HG03097 (cell line): Measurements from ENCODE around the gene MRI1.
"Not testable (repeated sequence)": the region's sequence is repeated elsewhere in the genome, so short reads cannot be mapped to it uniquely, and the experiment has no call there.

Experiments
- ATAC-seq: cut with Tn5 transposase; IDR thresholded peaks from one replicate; pipeline ENCODE4 v1.9.1; 2021; ENCODE audit not compliant: unreplicated experiment, low FRiP score

Gene MRI1

DNA sequence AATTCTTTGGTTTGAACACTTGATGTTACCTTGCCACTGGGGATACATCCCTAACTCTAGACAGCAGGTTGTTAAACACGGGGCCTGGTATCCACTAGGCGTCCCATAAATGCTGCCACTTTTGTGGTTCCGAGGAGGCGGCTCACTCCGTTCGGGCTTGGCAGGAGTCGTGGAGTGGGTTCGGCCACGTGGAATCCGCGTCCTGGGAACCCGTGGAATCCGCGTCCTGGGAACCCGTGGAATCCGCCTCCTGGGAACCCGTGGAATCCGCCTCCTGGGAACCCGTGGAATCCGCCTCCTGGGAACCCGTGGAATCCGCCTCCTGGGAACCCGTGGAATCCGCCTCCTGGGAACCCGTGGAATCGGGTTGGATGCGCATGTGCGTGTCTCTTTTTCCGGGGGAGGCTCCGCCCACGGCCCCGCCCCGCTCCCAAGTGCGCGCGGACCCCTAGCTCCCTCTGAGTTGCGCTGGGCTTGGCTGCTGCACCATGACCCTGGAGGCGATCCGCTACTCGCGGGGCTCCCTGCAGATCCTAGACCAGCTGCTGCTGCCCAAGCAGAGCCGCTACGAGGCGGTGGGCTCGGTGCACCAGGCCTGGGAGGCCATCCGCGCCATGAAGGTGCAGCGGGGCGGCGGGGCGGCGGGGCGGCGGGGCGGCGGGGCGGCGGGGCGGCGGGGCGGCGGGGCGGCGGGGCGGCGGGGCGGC lies at the start of gene MRI1:
MRI1 (plus strand) TSS at position 422 of the 707 bp plus-strand sequence; CDS start at position 489, 67 bp downstream.
- no peak for ATAC-seq

DNA sequence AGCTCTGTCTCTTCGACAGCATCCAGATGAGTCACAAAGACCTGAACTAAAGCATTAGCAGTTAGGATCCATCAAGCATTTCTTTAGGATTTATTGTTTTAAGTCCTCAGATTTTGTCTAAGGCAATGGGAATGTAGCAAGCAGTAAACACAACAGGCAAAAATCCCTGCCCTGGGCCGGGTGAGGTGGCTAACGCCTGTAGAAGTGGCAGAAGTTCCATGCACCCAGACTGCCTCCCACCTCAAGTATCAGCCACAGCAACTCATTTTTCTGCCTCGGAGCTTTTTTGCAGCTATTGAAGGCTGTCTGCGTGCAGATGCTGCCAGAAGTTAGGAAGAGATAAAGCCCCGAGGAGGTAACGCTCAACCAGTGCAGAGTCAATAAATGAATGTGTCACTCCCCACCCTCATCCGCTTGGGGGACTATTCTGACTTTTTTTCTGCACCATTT lies 47.1 kb upstream of the MRI1 start:
- no peak for ATAC-seq

DNA sequence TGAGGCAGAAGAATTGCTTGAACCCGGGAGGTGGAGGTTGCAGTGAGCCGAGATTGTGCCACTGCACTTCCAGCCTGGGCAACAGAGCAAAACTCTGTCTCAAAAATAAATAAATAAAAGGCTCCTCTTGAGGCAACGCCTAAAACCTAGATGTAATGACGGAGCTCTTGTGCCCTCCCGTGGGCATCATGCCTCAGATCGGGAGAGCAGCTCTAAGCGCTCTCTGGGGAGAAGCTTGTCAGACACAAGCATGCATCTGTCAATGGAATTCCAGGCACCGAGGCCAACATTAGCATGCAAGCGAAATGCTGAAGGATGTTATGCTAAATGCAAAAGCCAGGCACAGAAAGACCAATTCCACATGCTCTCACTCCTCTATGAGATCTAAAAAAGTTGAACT lies 45.6 kb upstream of the MRI1 start:
- no peak for ATAC-seq

DNA sequence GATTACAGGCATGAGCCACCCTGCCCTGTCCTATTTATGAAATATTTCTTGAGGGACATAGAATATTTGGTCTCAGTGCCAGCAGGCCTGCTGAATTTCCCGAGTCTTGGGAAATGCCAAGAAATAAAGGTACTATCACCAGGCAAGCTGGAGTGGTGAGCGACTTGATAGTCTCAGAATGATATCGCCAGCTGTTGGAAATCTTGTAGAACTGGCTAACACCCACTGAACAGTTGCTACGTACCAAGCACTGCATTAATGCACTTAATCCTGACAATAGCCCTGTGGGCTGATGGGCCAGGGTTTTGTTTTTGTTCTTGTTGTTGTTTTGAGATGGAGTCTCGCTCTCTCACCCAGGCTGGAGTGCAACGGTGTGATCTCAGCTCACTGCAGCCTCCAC lies 42.2 kb upstream of the MRI1 start:
- ATAC-seq, result no peak

DNA sequence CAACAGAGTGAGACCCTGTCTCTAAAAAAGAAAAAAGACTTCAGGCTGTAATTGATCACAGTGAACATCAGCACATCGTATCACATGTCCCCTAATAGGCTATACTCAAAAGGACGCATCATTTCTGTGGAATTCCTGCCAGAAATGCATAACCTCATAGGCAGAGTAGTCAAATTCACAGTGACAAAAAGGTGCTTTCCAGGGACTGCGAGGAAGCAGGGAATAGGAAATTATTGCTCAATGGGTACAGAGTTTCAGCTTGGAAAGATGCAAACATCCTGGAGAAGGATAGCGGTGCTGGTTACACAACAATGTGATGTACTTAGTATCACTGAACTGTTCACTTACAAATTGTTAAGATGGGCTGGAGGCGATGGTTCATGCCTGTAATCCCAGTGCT lies 41.1 kb upstream of the MRI1 start:
- ATAC-seq, result no peak

DNA sequence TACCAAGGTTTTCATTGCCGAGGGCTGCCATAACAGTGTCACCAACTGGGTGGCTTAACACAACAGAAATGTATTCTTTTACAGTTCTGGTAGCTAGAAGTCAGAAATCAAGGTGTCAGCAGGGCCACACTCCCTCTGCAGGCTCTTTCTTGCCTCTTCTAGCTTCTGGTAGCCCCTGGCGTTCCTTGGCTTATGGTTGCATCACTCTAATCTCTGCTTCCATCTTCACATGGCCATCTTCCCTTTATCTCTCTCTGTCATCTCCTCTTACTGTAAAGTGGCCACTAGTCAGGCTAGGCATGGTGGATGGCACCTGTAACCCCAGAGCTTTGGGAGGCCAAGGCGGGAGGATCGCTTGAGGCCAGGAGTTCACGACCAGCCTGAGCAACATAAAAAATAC lies 38.0 kb upstream of the MRI1 start:
- ATAC-seq, result no peak

DNA sequence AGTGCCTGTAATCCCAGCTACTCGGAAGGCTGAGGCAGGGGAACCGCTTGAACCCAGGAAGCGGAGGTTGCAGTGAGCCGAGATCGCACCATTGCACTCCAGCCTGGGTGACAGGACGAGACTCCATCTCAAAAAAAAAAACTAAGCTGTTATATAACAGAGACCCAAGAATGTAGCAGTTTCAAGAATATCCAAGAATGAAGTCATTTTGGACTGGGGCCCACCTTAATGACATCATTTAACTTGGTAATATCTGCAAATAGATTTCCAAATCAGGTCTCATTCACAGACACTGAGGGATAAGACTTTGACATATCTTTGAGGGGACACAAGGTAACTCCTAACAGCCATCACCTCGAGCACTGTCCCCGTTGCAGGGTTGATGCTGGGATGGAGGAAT lies 36.5 kb upstream of the MRI1 start:
- no peak for ATAC-seq

DNA sequence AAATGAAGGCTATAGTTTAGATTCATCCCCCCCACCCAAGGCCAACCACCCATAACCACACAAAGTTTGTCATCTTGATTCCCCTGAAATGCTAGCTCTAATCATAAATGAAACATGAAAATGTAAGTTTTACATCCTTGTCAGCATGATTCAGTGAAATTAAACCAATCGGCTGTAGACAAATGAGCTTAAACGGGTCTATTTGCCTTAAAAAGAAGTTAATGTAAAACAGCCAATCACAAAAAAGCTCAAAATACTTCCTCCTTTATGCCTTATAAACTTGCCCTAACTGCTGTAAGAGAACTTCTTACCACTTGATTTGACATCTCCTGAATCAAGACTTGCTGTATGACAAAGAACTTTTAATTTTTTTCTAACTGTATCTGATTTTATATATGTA lies 34.5 kb upstream of the MRI1 start:
- no peak for ATAC-seq

DNA sequence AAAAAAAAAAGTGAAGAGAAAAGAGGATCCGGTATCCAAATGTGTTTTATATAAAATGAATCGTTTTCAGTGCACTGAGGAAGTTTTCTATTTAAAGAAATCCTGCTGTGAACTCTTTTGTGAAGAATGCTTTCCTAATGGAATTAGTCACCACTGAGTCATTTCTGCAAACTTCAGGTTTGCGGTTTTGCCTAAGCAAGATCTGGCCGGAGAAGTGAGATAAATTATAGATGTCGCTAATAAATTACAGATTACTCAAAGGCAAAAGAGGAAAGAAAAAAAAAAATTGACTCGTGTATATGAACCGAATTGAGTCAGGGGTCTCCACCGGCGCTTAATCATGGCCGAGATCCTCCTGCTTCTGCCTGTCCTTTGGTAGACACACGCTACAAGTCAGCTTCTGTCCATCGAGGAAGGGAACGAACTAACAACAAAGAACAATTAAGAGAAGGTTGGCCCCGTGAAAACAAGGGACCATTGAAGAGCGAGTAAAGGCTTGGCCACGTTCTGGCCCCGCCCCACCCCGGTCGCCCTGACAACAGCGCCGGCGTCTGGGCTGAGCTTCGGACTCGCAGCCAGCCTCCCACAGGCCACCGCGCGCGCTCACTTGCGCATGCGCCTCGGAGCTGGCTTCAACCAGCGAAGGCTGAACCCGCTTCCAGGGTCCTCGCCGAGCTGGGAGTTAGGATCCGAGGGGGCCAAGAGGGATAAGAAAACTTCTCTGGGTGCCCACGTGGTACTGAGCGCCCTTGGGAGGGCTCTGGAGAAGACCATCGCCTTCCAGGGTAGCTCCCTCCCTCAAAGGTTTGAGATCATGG lies 33.0 kb upstream of the MRI1 start:
- ATAC-seq, result peak; percentile 94

DNA sequence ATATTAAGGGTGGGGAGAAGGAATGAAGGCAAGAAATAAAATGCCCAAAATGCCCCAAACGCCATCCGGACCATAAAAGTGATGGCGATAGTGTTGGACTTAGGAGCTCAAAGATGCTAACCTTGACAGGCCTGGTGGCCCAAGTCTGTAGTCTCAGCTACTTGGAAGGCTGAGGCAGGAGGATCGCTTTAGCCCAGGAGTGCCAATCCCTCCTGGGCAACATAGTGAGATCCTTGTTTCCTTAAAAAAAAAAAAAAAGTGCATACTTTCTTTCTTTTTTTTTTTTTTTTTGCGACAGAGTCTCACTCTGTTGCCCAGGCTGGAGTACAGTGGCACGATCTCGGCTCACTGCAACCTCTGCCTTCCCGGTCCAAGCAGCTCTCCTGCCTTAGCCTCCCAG lies 32.0 kb upstream of the MRI1 start:
- no peak for ATAC-seq

DNA sequence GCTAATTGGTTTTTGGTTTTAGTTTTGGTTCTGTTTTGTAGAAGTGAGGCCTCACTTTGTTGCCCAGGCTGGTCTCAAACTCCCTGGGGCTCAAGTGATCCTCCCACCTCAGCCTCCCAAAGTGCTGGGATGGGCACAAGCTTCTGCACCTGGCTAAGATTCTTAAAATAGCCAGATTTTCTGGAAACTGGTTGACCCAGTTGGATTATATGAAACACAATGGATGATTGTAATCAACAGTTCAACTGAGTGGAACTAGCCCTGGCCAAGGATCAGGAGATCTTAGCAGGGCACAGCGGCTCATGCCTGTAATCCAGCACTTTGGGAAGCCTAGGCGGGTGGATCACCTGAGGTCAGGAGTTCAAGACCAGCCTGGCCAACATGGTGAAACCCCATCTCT lies 29.6 kb upstream of the MRI1 start:
- no peak for ATAC-seq

DNA sequence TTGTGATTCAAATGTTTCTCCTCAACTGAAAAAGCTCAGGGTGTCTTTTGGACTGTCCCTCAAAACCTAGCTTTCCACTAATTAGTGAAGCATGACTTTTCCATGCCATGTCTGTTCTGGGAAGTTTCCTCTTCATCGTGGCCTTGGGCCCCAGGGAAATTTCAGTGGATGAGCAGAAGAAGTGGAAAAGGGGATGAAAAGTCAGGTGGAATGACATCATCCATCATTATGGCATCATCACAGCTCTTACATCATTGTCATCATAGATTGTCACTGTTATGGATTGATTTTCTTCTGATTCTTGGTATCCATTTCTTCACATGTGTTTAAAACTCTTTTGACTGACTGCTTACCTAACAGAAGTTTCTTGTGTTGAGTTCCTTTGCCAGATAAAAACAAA lies 26.2 kb upstream of the MRI1 start:
- ATAC-seq, result no peak

DNA sequence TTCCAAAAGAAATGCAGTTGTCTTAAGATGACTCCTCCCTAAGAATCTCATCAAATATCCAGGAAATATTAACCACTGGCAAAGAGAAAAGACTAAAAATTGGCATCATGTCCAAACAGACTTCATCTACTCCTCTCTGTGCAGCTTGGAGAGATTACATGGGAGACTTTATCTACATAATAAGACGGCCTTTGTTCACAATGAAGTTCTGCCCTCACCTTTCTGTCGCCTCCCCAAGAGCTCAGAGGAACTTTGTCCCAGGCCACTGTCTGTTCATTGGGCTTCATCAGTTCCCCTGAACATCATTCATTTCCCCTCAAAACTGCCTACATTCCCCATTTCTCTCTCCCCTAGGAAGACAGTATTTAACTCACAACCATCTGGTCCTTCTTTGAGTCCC lies 22.4 kb upstream of the MRI1 start:
- no peak for ATAC-seq

DNA sequence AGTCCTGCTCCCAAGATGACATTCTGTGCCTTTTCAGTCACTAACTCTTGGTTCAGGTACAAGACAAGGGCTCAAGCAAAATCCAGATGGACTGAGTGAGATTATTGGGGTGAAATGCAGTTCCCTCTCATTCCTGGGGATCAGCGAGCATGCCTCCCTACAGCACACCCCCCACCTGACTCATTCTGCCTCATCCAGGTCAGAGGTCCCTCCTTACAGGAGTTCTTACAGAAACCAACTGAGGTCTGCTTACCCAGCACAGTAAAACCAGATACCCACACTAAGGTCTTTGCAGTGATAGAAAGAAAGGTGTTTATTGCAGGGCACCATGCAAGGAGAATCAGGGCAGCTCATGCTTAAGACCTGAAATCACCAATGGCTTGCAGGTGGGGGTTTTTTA lies 21.6 kb upstream of the MRI1 start:
- no peak for ATAC-seq

DNA sequence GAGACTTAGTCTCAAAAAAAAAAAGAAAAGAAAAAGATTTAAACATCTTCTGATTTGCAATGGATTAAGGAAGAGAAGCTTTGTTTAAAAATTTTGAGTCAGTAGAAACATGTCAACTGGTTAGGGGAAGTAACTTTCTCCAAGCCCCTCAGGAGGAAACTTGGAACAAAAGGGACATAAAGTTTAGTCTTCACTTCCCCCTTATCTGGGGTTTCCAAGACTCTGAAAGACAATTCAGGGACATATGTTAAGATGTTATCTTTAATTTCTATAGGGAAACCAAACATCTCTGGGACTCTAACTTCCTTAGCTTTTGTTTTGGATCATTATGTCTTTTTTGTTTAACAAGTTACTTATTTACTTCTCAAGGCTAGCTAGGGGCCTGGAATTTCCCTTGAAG lies 20.1 kb upstream of the MRI1 start:
- no peak for ATAC-seq

DNA sequence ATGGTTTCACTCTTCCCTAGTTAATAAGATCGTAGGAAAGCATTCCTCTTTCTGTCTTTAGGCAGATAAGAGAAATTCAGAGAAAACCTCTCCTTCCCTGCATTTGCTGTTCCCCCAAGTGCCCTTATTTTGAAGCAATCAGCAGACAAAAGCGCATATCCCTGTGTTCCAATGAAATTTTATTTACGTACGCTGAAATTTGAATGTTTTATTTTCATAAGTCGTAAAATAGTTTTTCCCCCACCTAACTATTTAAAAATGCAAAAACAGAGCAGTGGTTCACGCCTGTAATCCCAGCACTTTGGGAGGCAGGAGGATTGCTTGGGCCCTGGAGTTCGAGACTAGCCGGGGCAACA lies 17.2 kb upstream of the MRI1 start:
- no peak for ATAC-seq

DNA sequence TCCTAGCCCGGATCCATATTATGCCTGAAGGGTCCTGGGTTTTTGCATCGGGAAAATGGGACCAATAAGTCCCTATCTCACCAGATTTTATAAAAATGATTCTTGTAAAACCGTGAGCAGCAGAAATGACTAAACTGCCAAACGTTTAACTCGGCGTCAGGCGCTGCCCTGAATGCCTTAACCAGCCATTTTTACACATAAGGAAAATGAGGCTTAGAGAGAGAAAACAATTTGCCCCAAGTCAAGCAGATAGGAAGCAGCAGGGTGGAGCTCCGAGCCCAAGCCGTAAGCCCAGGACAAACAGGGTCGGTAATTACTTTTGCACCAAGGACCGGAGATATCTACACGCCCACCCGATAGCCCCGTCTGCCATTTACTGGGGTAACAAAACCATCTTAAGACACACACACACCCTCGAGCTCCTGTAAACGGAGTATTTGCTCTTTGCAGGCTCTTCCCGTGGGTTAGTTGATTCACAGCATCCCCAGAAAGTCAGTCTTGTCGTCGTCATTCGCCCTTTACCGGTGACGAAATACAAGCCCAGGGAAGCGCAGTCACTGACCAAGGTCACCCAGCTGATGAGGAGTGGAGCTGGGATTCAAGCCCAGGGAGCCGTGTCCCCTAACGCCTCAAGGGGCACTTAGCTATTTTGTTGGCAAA lies 16.0 kb upstream of the MRI1 start:
- ATAC-seq, result no peak

DNA sequence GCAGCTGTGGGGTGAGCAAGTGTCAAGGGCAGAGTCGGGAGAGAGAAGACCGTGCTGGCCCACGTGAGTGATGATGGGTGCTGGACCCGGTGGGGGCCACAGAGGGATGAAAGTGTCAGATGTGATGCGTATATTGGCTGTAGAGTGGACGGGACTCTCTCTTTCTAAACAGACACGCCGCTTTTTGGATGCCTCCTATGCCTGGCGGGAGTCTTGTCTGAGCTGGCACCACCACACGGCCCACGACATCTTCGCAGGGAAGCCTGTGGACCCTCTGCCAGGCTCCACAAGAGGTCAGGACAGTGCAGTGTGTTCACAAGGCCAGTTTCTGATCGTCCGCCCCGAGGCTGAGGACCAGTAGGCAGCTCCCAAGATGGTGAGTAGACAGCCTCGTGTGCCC lies 12.9 kb upstream of the MRI1 start:
- no peak for ATAC-seq

DNA sequence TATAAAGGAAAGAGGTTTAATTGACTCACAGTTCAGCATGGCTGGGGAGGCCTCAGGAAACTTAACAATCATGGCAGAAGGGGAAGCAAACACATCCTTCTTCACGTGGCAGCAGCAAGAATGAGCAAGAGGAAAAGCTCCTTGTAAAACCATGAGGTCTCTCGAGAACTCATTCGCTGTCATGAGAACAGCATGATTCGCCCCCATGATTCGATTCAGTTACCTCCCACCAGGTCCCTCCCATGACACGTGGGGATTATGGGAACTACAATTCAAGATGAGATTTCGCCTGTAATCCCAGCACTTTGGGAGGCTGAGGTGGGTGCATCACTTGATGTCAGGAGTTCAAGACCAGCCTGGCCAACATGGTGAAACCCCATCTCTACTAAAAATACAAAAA lies 10.7 kb upstream of the MRI1 start:
- not testable (repeated sequence) for ATAC-seq

DNA sequence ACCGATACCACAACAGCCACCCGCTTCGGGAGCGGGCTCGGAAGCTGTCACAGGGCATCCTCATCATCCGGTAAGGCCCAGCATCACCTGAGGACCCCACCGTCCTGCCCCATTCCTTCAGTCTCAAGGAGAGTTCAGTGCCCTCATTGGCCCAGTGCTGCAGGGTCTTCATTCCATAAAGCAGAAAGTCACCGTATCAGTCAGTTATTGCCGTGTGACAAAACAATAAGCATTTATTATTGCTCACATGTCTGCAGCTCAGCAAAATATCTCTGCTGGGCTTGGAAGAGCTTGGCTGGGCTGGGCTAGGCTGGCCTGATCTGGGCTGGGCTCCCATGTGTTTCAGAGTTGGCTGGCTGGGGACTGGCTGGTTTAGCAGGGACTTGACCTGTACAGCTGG lies 8.1 kb upstream of the MRI1 start:
- no peak for ATAC-seq

DNA sequence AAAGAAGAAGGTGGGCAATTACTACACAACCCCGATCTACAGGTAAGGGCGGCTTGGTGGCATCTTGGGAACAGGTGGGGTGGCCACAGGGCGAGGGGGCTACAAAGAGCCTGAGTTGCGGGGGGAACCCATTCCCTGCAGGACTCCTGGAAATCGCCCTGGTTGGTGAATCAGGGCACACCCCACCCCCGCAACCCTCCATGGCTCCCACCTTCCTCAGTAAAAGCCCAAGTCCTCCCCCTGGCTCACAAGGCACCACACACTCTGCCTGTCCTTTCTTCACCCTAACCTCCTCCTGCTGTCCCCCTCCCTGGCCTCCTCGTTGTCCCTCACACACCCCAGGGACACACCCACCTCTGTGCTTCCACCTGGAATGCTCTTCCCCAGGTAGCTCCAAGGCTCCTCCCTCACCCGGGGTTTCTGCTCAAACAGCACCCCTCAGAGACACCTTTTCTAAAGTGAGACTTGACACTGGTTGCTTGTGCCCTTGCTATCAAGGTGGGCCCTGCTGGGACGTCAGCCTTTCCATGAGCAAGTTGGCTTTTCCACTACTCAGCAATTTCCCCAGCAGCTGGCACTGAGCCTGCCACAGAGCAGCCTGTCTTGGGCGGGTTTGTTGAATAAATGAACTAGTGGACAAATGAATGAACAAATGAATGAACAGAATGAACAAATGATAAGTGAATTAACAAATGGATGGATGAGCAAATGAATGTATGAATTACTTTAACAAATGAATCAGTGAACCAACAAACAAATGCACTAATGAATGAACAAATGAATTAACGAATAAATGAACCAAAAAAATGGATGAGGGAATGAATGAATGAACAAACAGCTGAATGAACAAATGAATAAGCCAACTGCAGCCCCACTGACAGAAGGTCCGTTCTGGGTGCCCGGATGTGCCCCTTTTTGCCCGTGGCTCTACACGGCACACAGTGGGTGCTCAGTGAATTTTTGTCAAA lies 6.2 kb upstream of the MRI1 start:
- no peak for ATAC-seq
